GM23338 (cell line): Measurements from ENCODE around the gene FAM78A. TPM values are rescaled to one million over a fixed set of nuclear protein-coding genes. Genes with fewer than 3 reads are reported as not detected.

ENCODE experiments used
- ATAC-seq: fragments of 200-7000 bp; cut with Tn5 transposase; 3 replicates; pipeline ENCODE4 v1.9.1; 2020
- DNase-seq: peaks from one replicate; pipeline ENCODE4 v3.0.0-alpha.2; 2015; ENCODE audit warnings: low spot score
- H2AFZ ChIP-seq: fragments of 200-600 bp; sonication (generic); 2 replicates; pipeline ENCODE4 v1.8.0; 2016; ENCODE audit warnings: antibody characterized with exemption, mild to moderate bottlenecking, moderate library complexity
- H3F3A ChIP-seq: fragments of 200-600 bp; sonication (generic); replicated peaks from 2 replicates; pipeline ENCODE4 v1.8.0; 2017; ENCODE audit warnings: antibody characterized with exemption, mixed run types, low read depth
- H3K27ac ChIP-seq: fragments of 200-600 bp; sonication (generic); 2 replicates; pipeline ENCODE4 v1.6.1; 2016; ENCODE audit warnings: low read depth
- H3K27me3 ChIP-seq: fragments of 200-600 bp; sonication (generic); 2 replicates; pipeline ENCODE4 v1.8.0; 2016; ENCODE audit warnings: mild to moderate bottlenecking, mixed run types, moderate library complexity; ENCODE audit not compliant: insufficient read depth
- H3K36me3 ChIP-seq: fragments of 200-600 bp; sonication (generic); 2 replicates; pipeline ENCODE4 v1.8.0; 2016; ENCODE audit warnings: mild to moderate bottlenecking; ENCODE audit not compliant: insufficient read depth
- H3K4me1 ChIP-seq: fragments of 200-600 bp; sonication (generic); 2 replicates; pipeline ENCODE4 v1.8.0; 2016; ENCODE audit warnings: mild to moderate bottlenecking, moderate library complexity; ENCODE audit not compliant: insufficient read depth
- H3K4me2 ChIP-seq: fragments of 200-600 bp; sonication (generic); 2 replicates; pipeline ENCODE4 v1.7.1; 2017; ENCODE audit warnings: mixed run types
- H3K4me3 ChIP-seq: fragments of 200-600 bp; sonication (generic); 2 replicates; pipeline ENCODE4 v1.6.1; 2016; ENCODE audit warnings: mixed run types
- H3K79me2 ChIP-seq: fragments of 200-600 bp; sonication (generic); replicated peaks from 2 replicates; pipeline ENCODE4 v1.8.0; 2017; ENCODE audit warnings: mild to moderate bottlenecking; ENCODE audit not compliant: insufficient read depth
- H3K9me2 ChIP-seq: fragments of 200-600 bp; sonication (generic); 2 replicates; pipeline ENCODE4 v1.8.0; 2017; ENCODE audit not compliant: insufficient read depth
- H4K20me1 ChIP-seq: fragments of 200-600 bp; sonication (generic); replicated peaks from 2 replicates; pipeline ENCODE4 v1.8.0; 2017; ENCODE audit warnings: mild to moderate bottlenecking; ENCODE audit not compliant: insufficient read depth
- H3K27ac Mint-ChIP-seq: 2 replicates; pipeline ENCODE4 v1.8.0; 2020; ENCODE audit warnings: inconsistent platforms, mild to moderate bottlenecking, moderate library complexity, mixed read lengths
- H3K27me3 Mint-ChIP-seq: 3 replicates; pipeline ENCODE4 v1.8.0; 2022; ENCODE audit warnings: low read depth, mild to moderate bottlenecking, moderate library complexity, mixed read lengths, inconsistent platforms; ENCODE audit not compliant: insufficient read depth, poor library complexity
- H3K36me3 Mint-ChIP-seq: 3 replicates; pipeline ENCODE4 v1.8.0; 2021; ENCODE audit warnings: low read depth, mild to moderate bottlenecking, inconsistent platforms, moderate library complexity, mixed read lengths
- H3K4me1 Mint-ChIP-seq: 3 replicates; pipeline ENCODE4 v1.8.0; 2020; ENCODE audit warnings: mild to moderate bottlenecking, inconsistent platforms, mixed read lengths
- H3K4me3 Mint-ChIP-seq: 3 replicates; pipeline ENCODE4 v1.8.0; 2021; ENCODE audit warnings: moderate library complexity, mild to moderate bottlenecking, inconsistent platforms, mixed read lengths
- H3K9me3 Mint-ChIP-seq: 3 replicates; pipeline ENCODE4 v1.8.0; 2020; ENCODE audit warnings: moderate library complexity, mild to moderate bottlenecking, inconsistent platforms, mixed read lengths
- CREB1 ChIP-seq: fragments of 250-450 bp; sonication (Bioruptor Pico); IDR thresholded peaks from 2 replicates; pipeline ENCODE4 v1.5.0; 2020; ENCODE audit warnings: low read depth, mild to moderate bottlenecking, moderate library complexity
- EZH2 ChIP-seq: fragments of 200-600 bp; sonication (generic); IDR thresholded peaks from one replicate; pipeline ENCODE4 v1.8.0; 2017; ENCODE audit warnings: antibody characterized with exemption, mild to moderate bottlenecking, low read depth; ENCODE audit not compliant: unreplicated experiment
- JUNB ChIP-seq: IDR thresholded peaks from one replicate; pipeline ENCODE4 v1.6.1; 2016; ENCODE audit warnings: antibody characterized with exemption; ENCODE audit not compliant: unreplicated experiment
- NANOG ChIP-seq: IDR thresholded peaks from 2 replicates; pipeline ENCODE4 v1.6.1; 2016; ENCODE audit warnings: antibody characterized with exemption, borderline replicate concordance
- POLR2AphosphoS5 ChIP-seq: IDR thresholded peaks from 2 replicates; pipeline ENCODE4 v1.6.1; 2016; ENCODE audit warnings: antibody characterized with exemption, low read depth
- STAT1 ChIP-seq: IDR thresholded peaks from one replicate; pipeline ENCODE4 v1.6.1; 2016; ENCODE audit warnings: antibody characterized with exemption; ENCODE audit not compliant: unreplicated experiment
- ZNF114 ChIP-seq: fragments of 250-450 bp; sonication (Bioruptor Pico); IDR thresholded peaks from 2 replicates; pipeline ENCODE4 v1.5.0; 2020; ENCODE audit warnings: mild to moderate bottlenecking, moderate library complexity
- ZNF331 ChIP-seq: fragments of 250-450 bp; sonication (Bioruptor Pico); IDR thresholded peaks from 2 replicates; pipeline ENCODE4 v1.5.0; 2020; ENCODE audit warnings: low read depth, mild to moderate bottlenecking, moderate library complexity
- polyA plus RNA-seq: library from polyadenylated mRNA; unstranded; fragments of >200 nt; fragmentation: Nextera tagmentation; extraction: Ambion mirVana; gene quantifications from 2 replicates; pipeline ENCODE4 v1.2.1, GENCODE V29; 2016
- total RNA-seq: library from RNA; depleted of rRNA; stranded (reverse); fragments of >200 nt; shearing (Covaris generic); gene quantifications from 2 replicates; pipeline ENCODE4 v1.2.3, GENCODE V29; 2014
- TF ChIP-seq, protein P1 (sequence below): fragments of 250-450 bp; sonication (Bioruptor Pico); IDR thresholded peaks from 2 replicates; pipeline ENCODE4 v1.5.0; 2020; ENCODE audit warnings: mild to moderate bottlenecking, moderate library complexity
- TF ChIP-seq, protein P2 (sequence below): IDR thresholded peaks from one replicate; pipeline ENCODE4 v1.6.1; 2018; ENCODE audit warnings: antibody characterized with exemption; ENCODE audit not compliant: unreplicated experiment
- TF ChIP-seq, protein P3 (sequence below): IDR thresholded peaks from 2 replicates; pipeline ENCODE4 v1.6.1; 2016; ENCODE audit warnings: antibody characterized with exemption
- TF ChIP-seq, protein P4 (sequence below), 2 experiments: fragments of 200-600 bp in 1 of 2; sonication (generic) in 1 of 2; conservative IDR thresholded peaks; 2 replicates each; pipeline versions ENCODE4 v1.5.1 to v1.6.1; 2016 to 2017; ENCODE audit warnings: antibody characterized with exemption in 2 of 2, low read depth in 2 of 2, mild to moderate bottlenecking in 2 of 2, moderate library complexity in 1 of 2

The FAM78A gene
- total and polyA plus RNA-seq, 2 experiments from 2014 or later, result 0.57 to 2.1 TPM

DNA sequence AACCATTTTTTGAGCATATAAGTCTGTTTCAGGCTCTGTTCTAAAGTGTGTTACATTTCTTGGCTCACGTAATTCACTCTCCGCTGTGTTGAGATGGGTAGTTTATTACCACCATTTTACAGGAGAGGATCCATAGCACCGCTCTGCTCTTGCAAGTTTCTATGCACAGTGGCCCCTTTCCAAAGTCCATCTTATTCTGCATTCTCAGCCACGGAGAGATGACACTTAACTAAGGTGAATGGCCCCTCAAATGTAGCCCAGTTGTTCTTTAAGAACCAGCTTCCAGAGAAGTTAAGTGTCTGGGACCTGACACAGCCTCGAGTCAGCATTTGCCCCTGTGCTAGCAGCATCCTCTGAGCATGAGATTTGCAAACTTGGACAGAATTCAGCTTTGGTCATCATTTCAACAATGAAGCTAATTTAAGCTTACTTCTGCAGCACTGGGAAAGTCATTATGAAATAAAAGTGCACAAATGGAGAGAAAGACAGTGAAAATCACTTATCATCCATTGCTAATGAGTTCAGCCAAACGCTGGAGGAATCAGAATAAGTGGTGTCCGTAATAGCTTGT lies 61.9 kb downstream of the FAM78A start:
- H3K4me2 ChIP-seq, result no peak overlapping the region
- TF ChIP-seq POLR2AphosphoS5 (no peak), EZH2 (no peak), NANOG (no peak), STAT1 (no peak), ZNF331 (CRISPR knock-in tag) (no peak), JUNB (no peak), ZNF114 (no peak), CREB1 (CRISPR knock-in tag) (no peak)
- TF ChIP-seq, protein P1, sequence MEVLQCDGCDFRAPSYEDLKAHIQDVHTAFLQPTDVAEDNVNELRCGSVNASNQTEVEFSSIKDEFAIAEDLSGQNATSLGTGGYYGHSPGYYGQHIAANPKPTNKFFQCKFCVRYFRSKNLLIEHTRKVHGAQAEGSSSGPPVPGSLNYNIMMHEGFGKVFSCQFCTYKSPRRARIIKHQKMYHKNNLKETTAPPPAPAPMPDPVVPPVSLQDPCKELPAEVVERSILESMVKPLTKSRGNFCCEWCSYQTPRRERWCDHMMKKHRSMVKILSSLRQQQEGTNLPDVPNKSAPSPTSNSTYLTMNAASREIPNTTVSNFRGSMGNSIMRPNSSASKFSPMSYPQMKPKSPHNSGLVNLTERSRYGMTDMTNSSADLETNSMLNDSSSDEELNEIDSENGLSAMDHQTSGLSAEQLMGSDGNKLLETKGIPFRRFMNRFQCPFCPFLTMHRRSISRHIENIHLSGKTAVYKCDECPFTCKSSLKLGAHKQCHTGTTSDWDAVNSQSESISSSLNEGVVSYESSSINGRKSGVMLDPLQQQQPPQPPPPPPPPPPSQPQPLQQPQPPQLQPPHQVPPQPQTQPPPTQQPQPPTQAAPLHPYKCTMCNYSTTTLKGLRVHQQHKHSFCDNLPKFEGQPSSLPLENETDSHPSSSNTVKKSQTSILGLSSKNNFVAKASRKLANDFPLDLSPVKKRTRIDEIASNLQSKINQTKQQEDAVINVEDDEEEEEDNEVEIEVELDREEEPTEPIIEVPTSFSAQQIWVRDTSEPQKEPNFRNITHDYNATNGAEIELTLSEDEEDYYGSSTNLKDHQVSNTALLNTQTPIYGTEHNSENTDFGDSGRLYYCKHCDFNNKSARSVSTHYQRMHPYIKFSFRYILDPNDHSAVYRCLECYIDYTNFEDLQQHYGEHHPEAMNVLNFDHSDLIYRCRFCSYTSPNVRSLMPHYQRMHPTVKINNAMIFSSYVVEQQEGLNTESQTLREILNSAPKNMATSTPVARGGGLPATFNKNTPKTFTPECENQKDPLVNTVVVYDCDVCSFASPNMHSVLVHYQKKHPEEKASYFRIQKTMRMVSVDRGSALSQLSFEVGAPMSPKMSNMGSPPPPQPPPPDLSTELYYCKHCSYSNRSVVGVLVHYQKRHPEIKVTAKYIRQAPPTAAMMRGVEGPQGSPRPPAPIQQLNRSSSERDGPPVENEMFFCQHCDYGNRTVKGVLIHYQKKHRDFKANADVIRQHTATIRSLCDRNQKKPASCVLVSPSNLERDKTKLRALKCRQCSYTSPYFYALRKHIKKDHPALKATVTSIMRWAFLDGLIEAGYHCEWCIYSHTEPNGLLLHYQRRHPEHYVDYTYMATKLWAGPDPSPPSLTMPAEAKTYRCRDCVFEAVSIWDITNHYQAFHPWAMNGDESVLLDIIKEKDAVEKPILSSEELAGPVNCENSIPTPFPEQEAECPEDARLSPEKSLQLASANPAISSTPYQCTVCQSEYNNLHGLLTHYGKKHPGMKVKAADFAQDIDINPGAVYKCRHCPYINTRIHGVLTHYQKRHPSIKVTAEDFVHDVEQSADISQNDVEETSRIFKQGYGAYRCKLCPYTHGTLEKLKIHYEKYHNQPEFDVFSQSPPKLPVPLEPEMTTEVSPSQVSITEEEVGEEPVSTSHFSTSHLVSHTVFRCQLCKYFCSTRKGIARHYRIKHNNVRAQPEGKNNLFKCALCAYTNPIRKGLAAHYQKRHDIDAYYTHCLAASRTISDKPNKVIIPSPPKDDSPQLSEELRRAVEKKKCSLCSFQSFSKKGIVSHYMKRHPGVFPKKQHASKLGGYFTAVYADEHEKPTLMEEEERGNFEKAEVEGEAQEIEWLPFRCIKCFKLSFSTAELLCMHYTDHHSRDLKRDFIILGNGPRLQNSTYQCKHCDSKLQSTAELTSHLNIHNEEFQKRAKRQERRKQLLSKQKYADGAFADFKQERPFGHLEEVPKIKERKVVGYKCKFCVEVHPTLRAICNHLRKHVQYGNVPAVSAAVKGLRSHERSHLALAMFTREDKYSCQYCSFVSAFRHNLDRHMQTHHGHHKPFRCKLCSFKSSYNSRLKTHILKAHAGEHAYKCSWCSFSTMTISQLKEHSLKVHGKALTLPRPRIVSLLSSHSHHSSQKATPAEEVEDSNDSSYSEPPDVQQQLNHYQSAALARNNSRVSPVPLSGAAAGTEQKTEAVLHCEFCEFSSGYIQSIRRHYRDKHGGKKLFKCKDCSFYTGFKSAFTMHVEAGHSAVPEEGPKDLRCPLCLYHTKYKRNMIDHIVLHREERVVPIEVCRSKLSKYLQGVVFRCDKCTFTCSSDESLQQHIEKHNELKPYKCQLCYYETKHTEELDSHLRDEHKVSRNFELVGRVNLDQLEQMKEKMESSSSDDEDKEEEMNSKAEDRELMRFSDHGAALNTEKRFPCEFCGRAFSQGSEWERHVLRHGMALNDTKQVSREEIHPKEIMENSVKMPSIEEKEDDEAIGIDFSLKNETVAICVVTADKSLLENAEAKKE (CRISPR knock-in tag), result no peak
- TF ChIP-seq, protein P2, sequence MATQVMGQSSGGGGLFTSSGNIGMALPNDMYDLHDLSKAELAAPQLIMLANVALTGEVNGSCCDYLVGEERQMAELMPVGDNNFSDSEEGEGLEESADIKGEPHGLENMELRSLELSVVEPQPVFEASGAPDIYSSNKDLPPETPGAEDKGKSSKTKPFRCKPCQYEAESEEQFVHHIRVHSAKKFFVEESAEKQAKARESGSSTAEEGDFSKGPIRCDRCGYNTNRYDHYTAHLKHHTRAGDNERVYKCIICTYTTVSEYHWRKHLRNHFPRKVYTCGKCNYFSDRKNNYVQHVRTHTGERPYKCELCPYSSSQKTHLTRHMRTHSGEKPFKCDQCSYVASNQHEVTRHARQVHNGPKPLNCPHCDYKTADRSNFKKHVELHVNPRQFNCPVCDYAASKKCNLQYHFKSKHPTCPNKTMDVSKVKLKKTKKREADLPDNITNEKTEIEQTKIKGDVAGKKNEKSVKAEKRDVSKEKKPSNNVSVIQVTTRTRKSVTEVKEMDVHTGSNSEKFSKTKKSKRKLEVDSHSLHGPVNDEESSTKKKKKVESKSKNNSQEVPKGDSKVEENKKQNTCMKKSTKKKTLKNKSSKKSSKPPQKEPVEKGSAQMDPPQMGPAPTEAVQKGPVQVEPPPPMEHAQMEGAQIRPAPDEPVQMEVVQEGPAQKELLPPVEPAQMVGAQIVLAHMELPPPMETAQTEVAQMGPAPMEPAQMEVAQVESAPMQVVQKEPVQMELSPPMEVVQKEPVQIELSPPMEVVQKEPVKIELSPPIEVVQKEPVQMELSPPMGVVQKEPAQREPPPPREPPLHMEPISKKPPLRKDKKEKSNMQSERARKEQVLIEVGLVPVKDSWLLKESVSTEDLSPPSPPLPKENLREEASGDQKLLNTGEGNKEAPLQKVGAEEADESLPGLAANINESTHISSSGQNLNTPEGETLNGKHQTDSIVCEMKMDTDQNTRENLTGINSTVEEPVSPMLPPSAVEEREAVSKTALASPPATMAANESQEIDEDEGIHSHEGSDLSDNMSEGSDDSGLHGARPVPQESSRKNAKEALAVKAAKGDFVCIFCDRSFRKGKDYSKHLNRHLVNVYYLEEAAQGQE, result no peak
- TF ChIP-seq, protein P3, sequence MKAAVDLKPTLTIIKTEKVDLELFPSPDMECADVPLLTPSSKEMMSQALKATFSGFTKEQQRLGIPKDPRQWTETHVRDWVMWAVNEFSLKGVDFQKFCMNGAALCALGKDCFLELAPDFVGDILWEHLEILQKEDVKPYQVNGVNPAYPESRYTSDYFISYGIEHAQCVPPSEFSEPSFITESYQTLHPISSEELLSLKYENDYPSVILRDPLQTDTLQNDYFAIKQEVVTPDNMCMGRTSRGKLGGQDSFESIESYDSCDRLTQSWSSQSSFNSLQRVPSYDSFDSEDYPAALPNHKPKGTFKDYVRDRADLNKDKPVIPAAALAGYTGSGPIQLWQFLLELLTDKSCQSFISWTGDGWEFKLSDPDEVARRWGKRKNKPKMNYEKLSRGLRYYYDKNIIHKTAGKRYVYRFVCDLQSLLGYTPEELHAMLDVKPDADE, result no peak
- TF ChIP-seq, protein P4, sequence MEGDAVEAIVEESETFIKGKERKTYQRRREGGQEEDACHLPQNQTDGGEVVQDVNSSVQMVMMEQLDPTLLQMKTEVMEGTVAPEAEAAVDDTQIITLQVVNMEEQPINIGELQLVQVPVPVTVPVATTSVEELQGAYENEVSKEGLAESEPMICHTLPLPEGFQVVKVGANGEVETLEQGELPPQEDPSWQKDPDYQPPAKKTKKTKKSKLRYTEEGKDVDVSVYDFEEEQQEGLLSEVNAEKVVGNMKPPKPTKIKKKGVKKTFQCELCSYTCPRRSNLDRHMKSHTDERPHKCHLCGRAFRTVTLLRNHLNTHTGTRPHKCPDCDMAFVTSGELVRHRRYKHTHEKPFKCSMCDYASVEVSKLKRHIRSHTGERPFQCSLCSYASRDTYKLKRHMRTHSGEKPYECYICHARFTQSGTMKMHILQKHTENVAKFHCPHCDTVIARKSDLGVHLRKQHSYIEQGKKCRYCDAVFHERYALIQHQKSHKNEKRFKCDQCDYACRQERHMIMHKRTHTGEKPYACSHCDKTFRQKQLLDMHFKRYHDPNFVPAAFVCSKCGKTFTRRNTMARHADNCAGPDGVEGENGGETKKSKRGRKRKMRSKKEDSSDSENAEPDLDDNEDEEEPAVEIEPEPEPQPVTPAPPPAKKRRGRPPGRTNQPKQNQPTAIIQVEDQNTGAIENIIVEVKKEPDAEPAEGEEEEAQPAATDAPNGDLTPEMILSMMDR (conservative IDR thresholded peaks at IDR 0.05; ENCODE audit: low read depth in 2 of 2), result no peak
- no peaks in the 10 kb centered on the region for H3K79me2 ChIP-seq
- peaks cover 12% of the 10 kb centered on the region; the same call in 2 of the 3 replicates for H3K4me1 Mint-ChIP-seq
- H3K9me3 Mint-ChIP-seq, result peaks cover 8% of the 10 kb centered on the region; the same call in 2 of the 3 replicates
- no peak overlapping the region for H3K27ac ChIP-seq
- no peaks in the 10 kb centered on the region for H3K9me2 ChIP-seq
- no peak overlapping the region for H2AFZ ChIP-seq
- H3K36me3 ChIP-seq, result no peaks in the 10 kb centered on the region; the same call in 1 of the 2 replicates
- H3K4me3 ChIP-seq, result no peak overlapping the region
- H3F3A ChIP-seq, result no peaks in the 10 kb centered on the region
- no peaks in the 10 kb centered on the region for H3K27me3 Mint-ChIP-seq
- ATAC-seq (no peak), DNase-seq (no peak)
- H3K27ac Mint-ChIP-seq, result no peak overlapping the region
- no peak overlapping the region for H3K4me3 Mint-ChIP-seq
- peaks cover 40% of the 10 kb centered on the region for H3K36me3 Mint-ChIP-seq
- H3K27me3 ChIP-seq, result no peaks in the 10 kb centered on the region
- H4K20me1 ChIP-seq, result no peaks in the 10 kb centered on the region
- H3K4me1 ChIP-seq, result peaks cover 1% of the 10 kb centered on the region; the same call in 1 of the 2 replicates
